SK-N-SH (cell line): ENCODE results near the gene KCNH3. TPM values are rescaled to one million over a fixed set of nuclear protein-coding genes. Genes with fewer than 3 reads are reported as not detected.

Experiments
- CTCF ChIA-PET: fragments of 300-600, 350-600 bp; formaldehyde crosslinking; extraction: SDS; loops from one replicate; lab custom pipeline; 2021; lab: Yijun Ruan, JAX
- POLR2A ChIA-PET: fragments of 350-600 bp; sonication (Branson Sonifier 250); formaldehyde crosslinking; extraction: SDS; loops from one replicate; lab custom pipeline; 2020; ENCODE audit warnings: antibody characterized with exemption, inconsistent platforms; lab: Yijun Ruan, JAX
- DNase-seq: peaks from one replicate; pipeline ENCODE4 v3.0.0; 2012
- H2AFZ ChIP-seq: fragments of 200-600 bp; sonication (generic); 2 replicates; pipeline ENCODE4 v1.8.1; 2016; ENCODE audit warnings: antibody characterized with exemption, mild to moderate bottlenecking, low read depth
- H3F3A ChIP-seq: fragments of 200-600 bp; sonication (generic); replicated peaks from 2 replicates; pipeline ENCODE3; 2016; ENCODE audit warnings: antibody characterized with exemption, mild to moderate bottlenecking; ENCODE audit not compliant: insufficient read depth
- H3K27ac ChIP-seq, 2 experiments: fragments of 200-500 bp in 1 of 2; fragments of 200-600 bp in 1 of 2; sonication (Bioruptor generic) in 1 of 2; sonication (generic), shearing (Covaris generic) in 1 of 2; 2 replicates each; pipeline versions ENCODE4 v1.5.1 to v1.6.1; 2014 to 2016; ENCODE audit warnings: low read depth in 2 of 2, inconsistent platforms in 1 of 2, low read length in 1 of 2, mild to moderate bottlenecking in 1 of 2, mixed read lengths in 1 of 2
- H3K27me3 ChIP-seq: fragments of 200-600 bp; sonication (generic), shearing (Covaris generic); 2 replicates; pipeline ENCODE4 v1.6.1; 2016; ENCODE audit warnings: mixed run types; ENCODE audit not compliant: insufficient read depth
- H3K36me3 ChIP-seq, 2 experiments: fragments of 200-500 bp in 1 of 2; fragments of 200-600 bp in 1 of 2; sonication (Bioruptor generic) in 1 of 2; sonication (generic) in 1 of 2; replicated peaks in 1 of 2; 2 replicates each; pipeline versions ENCODE3 to v1.5.1; 2014 to 2016; ENCODE audit warnings: low read length in 1 of 2, mild to moderate bottlenecking in 1 of 2; ENCODE audit not compliant: insufficient read depth in 2 of 2, control insufficient read depth in 1 of 2
- H3K4me1 ChIP-seq, 2 experiments: fragments of 200-500 bp in 1 of 2; fragments of 200-600 bp in 1 of 2; sonication (Bioruptor generic) in 1 of 2; sonication (generic), shearing (Covaris generic) in 1 of 2; 2 replicates each; pipeline versions ENCODE4 v1.5.1 to v1.6.1; 2014 to 2016; ENCODE audit warnings: low read depth in 1 of 2, low read length in 1 of 2, mixed run types in 1 of 2; ENCODE audit not compliant: insufficient read depth in 2 of 2, control insufficient read depth in 1 of 2
- H3K4me2 ChIP-seq: fragments of 200-600 bp; sonication (generic), shearing (Covaris generic); 2 replicates; pipeline ENCODE4 v1.6.1; 2017; ENCODE audit warnings: mixed run types
- H3K4me3 ChIP-seq, 2 experiments: fragments of 200-500 bp in 1 of 2; fragments of 200-600 bp in 1 of 2; sonication (Bioruptor generic) in 1 of 2; sonication (generic), shearing (Covaris generic) in 1 of 2; 2 replicates each; pipeline versions ENCODE4 v1.5.1 to v1.8.1; 2014 to 2016; ENCODE audit warnings: low read depth in 2 of 2, inconsistent platforms in 1 of 2, low read length in 1 of 2, mild to moderate bottlenecking in 1 of 2, mixed read lengths in 1 of 2, moderate library complexity in 1 of 2
- H3K79me2 ChIP-seq: fragments of 200-600 bp; sonication (generic); 2 replicates; pipeline ENCODE4 v1.8.1; 2017; ENCODE audit warnings: mild to moderate bottlenecking; ENCODE audit not compliant: insufficient read depth
- H3K9ac ChIP-seq: fragments of 200-600 bp; sonication (generic); 2 replicates; pipeline ENCODE4 v1.6.1; 2017; ENCODE audit warnings: mixed run types
- H3K9me2 ChIP-seq: fragments of 200-600 bp; sonication (generic); 2 replicates; pipeline ENCODE4 v1.6.1; 2017; ENCODE audit warnings: mixed run types
- H3K9me3 ChIP-seq: fragments of 200-600 bp; sonication (generic); 2 replicates; pipeline ENCODE4 v1.6.1; 2017; ENCODE audit warnings: mixed run types, mild to moderate bottlenecking, moderate library complexity
- H4K20me1 ChIP-seq: fragments of 200-600 bp; sonication (generic); 2 replicates; pipeline ENCODE4 v1.6.1; 2017; ENCODE audit warnings: mild to moderate bottlenecking, mixed run types; ENCODE audit not compliant: insufficient read depth
- CTCF ChIP-seq: fragments of 200-600 bp; sonication (generic); IDR thresholded peaks from 2 replicates; pipeline ENCODE4 v1.6.1; 2017; ENCODE audit warnings: antibody characterized with exemption, mild to moderate bottlenecking, moderate library complexity
- FOSL2 ChIP-seq: IDR thresholded peaks from 2 replicates; pipeline ENCODE4 v1.4.0; 2012; ENCODE audit warnings: low read depth, mild to moderate bottlenecking, moderate library complexity, borderline replicate concordance
- GABPA ChIP-seq: IDR thresholded peaks from 2 replicates; pipeline ENCODE4 v1.4.0; 2012; ENCODE audit warnings: low read depth, mild to moderate bottlenecking
- JUND ChIP-seq: IDR thresholded peaks from 2 replicates; pipeline ENCODE4 v1.4.0; 2012
- PBX3 ChIP-seq: IDR thresholded peaks from 2 replicates; pipeline ENCODE4; 2012
- SMC3 ChIP-seq: IDR thresholded peaks from 2 replicates; pipeline ENCODE4 v1.6.1; 2012; ENCODE audit warnings: low read depth, low read length, improper control_type of control experiment
- ZBTB33 ChIP-seq: IDR thresholded peaks from 2 replicates; pipeline ENCODE4 v1.4.0; 2012; ENCODE audit warnings: low read depth, borderline replicate concordance
- WGBS: methylation state at CpG from one replicate; pipeline ENCODE4 v1.1.6; 2017; ENCODE audit warnings: low lambda C conversion rate; 5-methylcytosine and 5-hydroxymethylcytosine counted together
- polyA plus RNA-seq, 3 experiments: library from polyadenylated mRNA; depleted of rRNA; stranded (reverse); fragments of >200 nt; gene quantifications; 2 replicates each; pipeline ENCODE4 v1.2.3, GENCODE V29; 2012
- TF ChIP-seq, protein P1 (sequence below): fragments of 150-350 bp; IDR thresholded peaks from 2 replicates; pipeline ENCODE4 v1.6.1; 2017; ENCODE audit warnings: antibody characterized with exemption, low read length, low read depth, borderline replicate concordance

Gene KCNH3
- polyA plus RNA-seq, 1 of the 3 experiments (the other 2 are of a cell fraction): 3.7 TPM

- Histone ChIP-seq H3K9ac (no peak overlapping the region), H3F3A (peaks cover 5% of the 10 kb centered on the region), H4K20me1 (no peaks in the 10 kb centered on the region), H3K27me3 (no peaks in the 10 kb centered on the region), H3K9me3 (no peaks in the 10 kb centered on the region), H3K36me3 (no peaks in the 10 kb centered on the region), H3K4me3 (no peak overlapping the region), H3K79me2 (no peaks in the 10 kb centered on the region), H3K27ac (no peak overlapping the region), H3K4me2 (no peak overlapping the region), H2AFZ (no peak overlapping the region), H3K9me2 (no peaks in the 10 kb centered on the region), H3K4me1 (no peaks in the 10 kb centered on the region; a peak in 1 of 4 replicates)
- TF ChIP-seq PBX3 (no peak), FOSL2 (no peak), SMC3 (no peak), CTCF (no peak), GABPA (no peak), ZBTB33 (no peak), JUND (no peak)
- TF ChIP-seq, protein P1, sequence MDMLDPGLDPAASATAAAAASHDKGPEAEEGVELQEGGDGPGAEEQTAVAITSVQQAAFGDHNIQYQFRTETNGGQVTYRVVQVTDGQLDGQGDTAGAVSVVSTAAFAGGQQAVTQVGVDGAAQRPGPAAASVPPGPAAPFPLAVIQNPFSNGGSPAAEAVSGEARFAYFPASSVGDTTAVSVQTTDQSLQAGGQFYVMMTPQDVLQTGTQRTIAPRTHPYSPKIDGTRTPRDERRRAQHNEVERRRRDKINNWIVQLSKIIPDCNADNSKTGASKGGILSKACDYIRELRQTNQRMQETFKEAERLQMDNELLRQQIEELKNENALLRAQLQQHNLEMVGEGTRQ: no peak
- POLR2A ChIA-PET: no interaction called here
- peak; percentile 20 for DNase-seq
- CTCF ChIA-PET: interaction anchor here (0.8 to 9.9 kb wide), 5 partner anchors 14 to 208 kb away, joined by 3 to 76 read pairs (median 4); no protein-coding TSS in a partner anchor
- WGBS: 89% methylated on average over 16 of the region's 28 CpGs
Observed at GRCh38 chr12:49549735-49550692, 11.2 kb downstream of the KCNH3 start.
